NCI-H460 (cell line): ENCODE data around the gene TSGA10. TPM values are rescaled to one million over a fixed set of nuclear protein-coding genes. Genes with fewer than 3 reads are reported as not detected.
"Not testable (repeated sequence)": the region's sequence is repeated elsewhere in the genome, so short reads cannot be mapped to it uniquely, and the experiment has no call there.

Experiments used
- DNase-seq: peaks from one replicate; pipeline ENCODE4 v3.0.0-alpha.2; 2016; ENCODE audit warnings: low read depth; ENCODE audit errors: extremely low read depth
- total RNA-seq: library from RNA; depleted of rRNA; stranded (reverse); fragments of >200 nt; shearing (Covaris generic); gene quantifications from 2 replicates; pipeline ENCODE4 v1.2.3, GENCODE V29; 2014

The TSGA10 gene
- total RNA-seq, 1 experiment from 2014 or later = 9.2 TPM

DNA sequence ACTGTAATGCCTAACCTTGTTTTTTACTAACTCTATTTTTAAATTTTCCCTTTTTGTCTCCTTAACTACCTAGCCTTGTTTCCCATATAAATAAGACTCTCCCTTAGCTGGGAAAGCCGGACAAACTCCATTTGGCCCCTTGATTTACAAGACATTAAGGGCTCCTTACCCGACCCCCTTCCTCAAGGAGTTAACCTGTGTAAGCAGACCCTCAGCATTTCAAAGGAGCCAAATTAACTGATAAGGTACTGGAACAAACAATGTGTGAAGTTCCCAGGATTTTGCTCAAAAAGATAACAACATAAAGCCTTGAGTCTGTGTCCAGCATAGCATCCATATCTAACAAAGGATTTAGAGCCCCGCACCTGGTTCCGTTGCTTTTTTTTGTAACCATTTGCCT, 72.9 kb downstream of the TSGA10 start:
- DNase-seq = no peak

DNA sequence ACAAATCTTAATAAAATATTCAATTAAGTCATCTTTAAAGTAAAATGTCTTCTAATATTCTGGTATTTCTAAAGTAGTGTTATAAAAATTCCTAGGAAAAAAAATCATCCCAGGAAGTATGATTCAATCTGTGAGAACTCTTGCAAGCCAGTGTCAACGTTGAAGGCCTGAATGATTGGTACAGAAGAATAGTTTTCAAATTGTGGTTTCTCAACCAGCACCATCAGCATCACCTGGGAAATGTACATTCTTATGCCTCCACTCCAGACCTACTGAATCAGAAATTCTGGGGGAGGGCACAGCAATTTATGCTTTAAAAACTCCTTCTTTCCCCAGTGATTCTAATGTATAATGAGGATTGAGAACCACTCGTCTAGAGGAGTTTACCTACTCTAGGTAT, 75.5 kb downstream of the TSGA10 start:
- no peak for DNase-seq

DNA sequence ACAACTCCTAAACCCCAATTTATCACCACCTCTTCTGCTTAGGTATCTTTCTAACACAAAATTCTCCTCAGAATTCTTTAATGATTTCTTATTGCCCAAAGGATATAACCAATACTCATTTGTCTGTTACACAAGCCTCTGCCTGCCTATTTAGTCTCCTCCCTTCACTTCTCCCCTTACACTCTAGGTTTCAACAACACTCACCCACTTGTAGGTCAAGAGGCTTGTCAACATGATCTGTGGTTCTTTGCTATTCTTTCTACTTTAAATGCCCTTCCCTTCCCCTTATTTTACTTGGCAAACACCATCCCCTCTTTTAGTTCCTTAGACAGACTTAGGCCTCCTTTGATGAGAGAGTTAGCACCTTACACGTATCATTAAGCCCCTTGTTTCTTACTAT, 82.2 kb downstream of the TSGA10 start:
- no peak for DNase-seq

DNA sequence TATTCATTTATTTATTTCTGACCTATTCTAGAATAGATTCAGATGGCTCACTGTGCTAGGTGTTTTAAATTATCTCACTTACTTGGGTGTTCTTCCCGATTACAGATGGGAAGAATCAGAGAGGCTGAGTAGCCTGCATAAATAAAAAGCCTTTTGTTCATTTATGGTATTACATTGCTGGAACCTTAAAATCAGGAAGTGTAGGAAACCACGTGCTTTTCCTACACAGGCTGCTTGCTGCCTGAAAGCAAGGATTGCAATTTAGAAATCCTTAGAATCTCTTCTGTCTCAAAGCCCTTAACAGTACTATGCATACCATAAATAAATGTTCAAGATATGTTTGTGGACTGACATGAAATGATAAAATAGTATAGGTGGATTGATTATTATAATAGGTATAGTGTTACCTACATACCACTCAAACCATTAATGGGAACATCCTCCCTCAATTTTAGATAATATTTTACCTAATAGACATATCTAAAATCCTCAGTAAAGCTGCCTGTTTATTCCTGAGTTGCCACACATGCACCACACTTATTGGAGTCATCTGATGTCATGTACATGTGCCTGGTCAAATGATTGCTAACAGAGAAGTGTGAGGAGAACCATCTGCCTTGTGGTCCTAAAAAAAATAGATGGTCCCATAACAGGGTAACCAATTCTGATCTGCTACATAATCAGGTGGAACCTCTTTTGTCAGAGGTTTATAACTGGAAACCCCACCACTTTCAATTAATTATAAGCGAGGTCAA, 86.7 kb downstream of the TSGA10 start:
- DNase-seq = no peak

DNA sequence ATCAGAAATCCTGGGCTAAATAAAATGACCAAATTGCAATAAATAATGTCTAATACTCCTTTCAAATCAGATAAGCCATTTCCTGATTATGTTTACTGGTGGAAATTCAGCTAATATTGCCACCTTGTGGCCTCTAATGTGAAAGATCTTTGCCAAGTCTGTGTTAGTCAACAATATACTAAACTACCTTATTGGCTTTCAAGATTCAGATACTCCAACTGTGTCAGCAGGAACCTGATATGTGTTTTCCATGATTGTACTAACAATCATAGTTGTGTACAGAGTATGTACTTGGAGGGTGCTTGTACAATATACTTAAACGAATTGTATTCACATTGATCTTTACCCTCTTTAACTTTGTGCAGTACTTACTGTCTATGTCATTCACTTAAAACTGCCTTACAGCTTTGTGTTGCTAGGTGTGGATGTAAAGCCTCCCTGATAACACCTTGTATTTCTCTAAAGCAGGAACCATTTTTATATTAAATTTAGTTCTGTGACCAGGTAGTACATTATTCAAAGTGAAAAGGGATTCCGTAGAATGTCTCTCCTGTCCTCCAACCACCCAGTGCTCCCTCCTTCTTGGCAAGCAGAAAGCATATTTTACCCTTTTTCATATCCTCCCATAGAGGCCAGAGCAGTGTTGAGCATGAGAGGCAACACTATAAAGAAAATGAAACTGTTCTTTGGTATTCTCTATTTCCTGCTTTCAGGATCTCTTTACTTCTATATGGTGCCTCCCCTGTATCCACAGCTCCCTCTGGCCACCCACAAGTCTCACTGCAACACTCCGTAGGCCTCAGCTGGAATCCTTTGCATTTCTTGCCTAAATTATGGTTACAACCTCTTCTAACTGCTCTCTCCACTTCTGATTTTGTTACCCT, 88.4 kb downstream of the TSGA10 start:
- DNase-seq = peak; percentile 52

DNA sequence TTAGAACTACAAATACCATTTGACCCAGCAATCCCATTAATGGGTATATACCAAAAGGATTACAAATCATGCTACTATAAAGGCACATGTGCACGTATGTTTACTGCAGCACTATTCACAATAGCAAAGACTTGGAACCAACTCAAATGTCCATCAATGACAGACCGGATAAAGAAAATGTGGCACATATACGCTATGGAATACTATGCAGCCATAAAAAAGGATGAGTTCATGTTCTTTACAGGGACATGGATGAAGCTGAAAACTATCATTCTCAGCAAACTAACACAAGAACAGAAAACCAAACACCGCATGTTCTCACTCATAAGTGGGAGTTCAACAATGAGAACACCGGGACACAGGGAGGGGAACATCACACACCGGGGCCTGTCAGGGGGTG, 105.6 kb downstream of the TSGA10 start:
- not testable (repeated sequence) for DNase-seq

DNA sequence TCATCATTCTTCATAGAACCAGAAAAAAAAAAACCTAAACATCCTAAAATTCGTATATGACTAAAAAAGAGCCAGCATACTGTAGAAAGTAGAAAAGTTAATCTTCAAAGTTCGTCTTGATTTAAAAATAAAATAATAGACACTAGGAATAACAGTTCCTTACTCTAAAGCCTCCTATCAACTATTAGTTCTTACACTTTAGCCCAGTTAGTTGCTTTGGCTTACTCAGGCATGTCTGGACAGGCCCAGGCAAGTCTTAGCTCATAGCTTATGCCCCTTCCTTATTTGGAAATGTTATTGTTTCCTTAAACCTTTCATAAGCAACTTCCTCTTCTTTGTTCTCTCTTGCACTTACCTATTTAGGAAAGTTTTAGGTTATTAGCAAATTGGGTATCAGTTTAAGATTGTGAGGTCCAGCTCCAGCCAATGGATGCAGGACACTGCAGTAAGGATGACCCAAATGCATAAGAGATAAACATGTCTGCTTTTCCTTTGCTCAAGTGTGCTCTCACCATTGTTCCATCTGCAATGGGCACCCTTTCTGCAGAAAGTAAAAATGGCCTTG, 113.9 kb downstream of the TSGA10 start:
- not testable (repeated sequence) for DNase-seq

DNA sequence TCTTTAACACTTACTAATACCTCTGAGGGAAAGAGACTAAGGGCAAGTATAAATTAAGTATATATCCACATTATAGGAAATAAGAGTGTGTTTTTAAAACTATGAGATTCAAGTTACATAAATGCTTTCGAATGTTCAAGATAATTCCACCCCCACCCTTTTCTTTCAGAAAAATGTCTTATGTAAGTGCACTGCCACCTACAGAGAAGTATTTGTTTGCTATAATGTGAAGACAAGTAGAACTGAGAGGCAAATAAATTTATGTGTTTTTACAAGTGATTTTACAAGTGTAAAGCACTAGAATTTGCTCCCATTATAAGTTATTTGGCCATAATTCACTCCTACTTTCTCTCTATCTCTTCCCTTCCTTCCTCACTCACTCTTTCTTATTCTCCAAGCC, 118.8 kb downstream of the TSGA10 start:
- no peak for DNase-seq

DNA sequence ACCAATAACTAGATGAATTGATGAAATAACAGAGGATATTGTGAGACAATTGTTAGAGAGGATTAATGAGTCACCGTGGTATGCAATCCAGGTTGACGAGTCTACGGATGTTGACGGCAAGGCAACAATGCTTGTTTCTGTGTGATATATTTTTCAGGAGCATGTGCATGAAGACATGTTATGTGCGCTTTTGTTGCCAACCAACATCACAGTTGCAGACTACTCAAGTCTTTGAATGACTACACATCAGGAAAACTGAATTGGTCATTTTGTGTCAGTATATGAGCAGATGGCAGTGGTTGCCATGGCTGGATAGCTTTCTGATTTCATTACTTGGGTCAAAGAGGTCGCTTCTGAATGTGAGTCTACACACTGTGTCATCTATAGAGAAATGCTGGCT, 122.0 kb downstream of the TSGA10 start:
- DNase-seq = no peak

DNA sequence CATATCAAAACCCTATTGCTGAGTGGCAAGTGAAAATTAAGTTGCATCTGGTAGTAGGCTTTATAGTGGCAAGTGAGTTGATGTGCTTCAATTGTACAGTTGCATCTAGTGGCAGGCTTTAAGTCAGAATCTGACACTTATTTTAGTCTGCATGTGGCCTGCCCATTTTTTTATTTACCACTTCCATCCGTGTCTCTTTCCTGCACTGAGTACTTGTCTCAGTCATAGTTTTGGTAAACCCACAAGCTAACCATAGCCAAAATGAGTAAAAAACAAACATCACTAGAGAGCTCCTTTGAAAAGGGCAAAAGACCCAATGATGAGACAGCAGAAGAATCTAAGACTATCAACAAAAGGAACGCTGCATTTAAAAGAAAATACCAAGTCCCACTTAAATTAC, 122.7 kb downstream of the TSGA10 start:
- DNase-seq = no peak

DNA sequence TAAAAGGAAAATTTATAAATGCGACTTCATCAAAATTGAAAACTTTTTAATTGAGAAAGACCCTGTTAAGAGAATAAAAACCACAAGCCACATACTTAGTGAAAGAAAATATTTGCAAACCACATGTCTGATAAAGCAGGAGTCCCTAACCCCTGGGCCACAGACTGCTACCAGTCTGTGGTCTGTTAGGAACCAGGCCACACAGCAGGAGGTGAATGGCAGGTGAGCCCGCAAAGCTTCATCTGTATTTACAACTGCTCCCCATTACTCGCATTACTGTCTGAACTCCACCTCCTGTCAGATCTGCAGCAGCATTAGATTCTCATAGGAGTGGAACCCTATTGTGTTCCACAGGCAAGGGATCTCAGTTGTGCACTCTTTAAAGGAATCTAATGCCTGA, 123.3 kb downstream of the TSGA10 start:
- no peak for DNase-seq

DNA sequence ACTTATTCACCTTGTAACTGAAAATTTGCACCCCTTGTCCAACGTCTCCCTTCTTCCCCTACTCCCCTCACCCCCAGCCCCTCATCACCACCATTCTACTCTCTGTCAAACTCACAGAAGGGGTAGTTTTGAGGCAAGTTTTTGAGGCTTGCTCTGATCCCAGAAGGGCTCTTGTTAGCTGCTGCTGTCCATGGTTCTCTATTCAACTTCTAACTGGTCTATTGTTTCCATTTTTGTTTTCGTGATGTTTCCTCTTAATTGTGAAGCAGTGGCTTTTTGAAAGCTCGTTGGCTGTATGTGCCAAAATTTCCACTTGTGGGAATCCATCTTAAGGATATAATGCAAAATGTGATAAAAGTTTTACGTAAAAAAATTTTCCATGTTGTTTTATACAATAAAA, 126.2 kb downstream of the TSGA10 start:
- DNase-seq = no peak

DNA sequence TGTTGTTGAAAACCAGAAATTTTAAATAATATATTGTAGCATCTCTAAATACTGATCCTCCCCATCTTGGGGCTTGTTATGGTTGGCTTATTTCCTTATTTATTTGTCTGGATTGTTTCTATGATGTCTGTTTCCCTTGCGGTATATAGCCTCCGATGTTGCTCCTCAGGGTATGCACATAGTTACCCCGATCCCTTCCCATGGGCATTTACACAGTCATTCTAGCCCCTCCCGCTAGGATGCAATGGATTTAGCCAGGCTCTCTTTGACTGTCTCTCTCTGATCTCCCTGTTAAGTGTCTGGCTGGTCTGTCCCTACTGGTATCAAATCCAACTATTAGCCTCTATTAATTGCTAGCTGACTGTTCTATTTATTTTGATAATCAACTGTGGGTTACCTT, 126.9 kb downstream of the TSGA10 start:
- DNase-seq = no peak

DNA sequence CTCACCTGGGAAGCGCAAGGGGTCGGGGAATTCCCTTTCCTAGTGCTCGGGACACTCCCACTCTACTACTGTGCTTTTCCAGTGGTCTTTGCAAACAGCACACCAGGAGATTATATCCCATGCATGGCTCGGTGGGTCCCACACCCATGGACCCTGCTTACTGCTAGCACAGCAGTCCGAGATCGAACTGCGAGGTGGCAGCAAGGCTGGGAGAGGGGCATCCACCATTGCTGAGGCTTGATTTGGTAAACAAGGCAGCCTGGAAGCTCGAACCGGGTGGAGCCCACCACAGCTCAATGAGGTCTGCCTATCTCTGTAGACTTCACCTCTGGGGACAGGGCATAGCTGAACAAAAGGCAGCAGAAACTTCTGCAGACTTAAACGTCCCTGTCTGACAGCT, 154.0 kb downstream of the TSGA10 start:
- no peak for DNase-seq

DNA sequence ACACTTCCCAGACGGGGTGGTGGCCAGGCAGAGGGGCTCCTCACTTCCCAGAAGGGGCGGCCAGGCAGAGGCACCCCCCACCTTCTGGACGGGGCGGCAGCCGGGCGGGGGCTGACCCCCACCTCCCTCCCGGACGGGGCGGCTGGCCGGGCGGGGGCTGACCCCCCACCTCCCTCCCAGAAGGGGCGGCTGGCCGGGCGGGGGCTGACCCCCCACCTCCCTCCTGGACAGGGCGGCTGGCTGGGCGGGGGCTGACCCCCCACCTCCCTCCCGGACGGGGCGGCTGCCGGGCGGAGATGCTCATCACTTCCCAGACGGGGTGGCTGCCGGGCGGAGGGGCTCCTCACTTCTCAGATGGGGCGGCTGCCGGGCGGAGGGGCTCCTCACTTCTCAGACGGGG, 166.0 kb downstream of the TSGA10 start:
- DNase-seq = not testable (repeated sequence)

DNA sequence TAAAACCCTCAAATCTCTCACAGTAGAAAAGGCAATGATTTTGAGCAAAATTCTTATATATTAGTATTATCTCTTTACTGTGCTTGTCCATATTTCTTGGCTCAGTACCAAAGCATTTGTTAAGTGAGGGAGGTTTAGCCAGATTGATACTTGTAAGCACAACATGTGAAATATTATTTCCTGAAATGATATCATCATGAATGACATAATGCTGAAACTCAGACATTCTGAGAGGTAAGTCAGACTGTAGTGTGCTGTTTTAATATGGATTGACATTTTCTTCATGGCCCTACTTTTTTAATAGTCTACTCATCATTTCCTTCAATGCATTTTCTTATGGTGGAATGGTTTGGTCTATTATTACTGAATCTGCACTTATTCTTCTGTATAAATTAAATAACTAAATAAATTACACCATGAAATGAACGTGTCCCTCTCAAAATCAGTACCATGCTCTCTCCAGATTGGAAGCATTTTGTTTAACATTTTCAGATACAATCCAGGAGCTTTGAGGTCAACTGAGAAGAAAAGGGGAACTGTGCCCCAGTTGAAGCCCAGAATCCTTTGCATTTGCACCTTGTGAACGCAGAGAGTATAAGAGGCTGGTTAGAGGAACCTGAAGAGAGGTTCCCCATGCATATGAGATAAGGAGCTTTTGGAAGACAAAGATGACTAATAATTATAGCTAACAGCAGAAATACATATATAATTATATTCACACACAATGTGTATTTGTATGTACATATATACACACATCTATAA, 168.7 kb downstream of the TSGA10 start:
- DNase-seq = no peak

DNA sequence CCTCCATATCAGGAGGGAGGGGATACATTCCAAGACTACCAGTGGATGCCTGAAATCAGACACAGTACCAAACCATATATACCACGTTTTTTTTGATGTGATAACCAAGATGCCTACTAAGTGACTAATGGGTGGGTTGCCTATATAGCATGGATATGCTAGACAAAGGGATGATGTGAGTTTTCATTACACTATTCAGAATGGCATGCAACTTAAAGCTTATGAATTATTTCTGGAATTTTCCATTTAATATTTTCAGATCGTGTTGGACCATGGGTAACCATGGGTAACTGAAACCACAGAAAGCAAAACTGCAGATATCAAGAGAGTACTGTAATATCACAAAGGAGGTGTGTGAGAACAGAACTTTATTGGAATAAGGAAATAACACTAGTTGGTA, 179.1 kb downstream of the TSGA10 start:
- DNase-seq = no peak

DNA sequence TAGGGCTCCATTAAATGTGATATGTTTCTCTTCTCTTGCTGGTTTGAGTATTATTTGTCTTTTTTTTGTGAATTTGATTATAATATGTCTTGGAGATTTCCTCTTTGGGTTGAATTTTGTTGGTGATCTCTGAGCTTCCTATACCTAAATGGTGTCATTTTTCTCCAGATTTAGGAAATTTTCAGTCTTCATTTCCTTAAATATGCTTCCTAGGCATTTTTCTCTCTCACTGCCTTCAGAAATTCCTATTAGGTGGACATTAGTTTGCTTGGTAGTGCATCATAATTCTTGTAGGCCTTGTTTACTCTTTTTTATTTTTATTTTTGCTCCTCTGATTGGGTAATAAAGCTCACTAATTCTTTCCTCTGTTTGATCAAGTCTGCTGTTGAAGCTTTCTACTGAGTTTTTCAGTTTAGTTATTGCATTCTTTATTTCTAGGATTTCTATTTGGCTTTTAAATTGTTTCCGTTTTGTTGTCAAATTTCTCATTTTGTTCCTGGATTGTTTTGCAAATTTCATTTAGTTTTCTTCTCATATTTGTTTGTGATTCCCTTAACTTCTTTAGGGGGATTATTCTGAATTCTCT, 182.1 kb downstream of the TSGA10 start:
- no peak for DNase-seq

DNA sequence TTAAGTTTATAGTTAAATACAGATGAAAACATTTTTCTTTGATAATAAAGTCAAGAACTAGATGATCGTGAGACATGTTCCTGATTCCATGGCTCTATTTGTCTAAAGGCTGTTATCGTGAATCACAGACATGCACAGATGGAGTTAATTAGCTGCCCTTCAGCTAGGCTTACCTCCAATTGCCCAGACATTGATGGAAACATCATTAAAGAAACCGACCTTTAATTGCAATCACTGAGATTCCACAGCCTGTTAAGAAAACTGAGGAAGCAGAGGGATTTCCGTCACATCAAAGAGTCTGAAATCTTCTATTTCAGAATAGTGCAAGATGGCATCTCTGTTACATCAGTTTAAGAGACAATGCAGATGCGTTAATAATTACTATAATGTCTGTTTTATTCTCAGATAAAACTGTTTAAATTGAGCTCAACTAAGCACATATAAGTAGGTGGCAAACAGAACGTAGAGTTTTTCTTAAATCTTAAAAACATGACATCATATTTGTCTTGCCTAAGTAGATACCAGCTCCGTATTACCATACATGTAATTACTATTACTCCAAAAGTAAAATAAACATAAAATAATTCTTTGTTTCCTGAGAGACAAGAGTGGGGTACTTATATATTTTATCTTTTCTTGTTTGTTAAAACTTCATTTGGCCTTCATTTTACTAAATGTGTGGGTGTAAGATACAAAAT, 194.8 kb downstream of the TSGA10 start:
- no peak for DNase-seq

DNA sequence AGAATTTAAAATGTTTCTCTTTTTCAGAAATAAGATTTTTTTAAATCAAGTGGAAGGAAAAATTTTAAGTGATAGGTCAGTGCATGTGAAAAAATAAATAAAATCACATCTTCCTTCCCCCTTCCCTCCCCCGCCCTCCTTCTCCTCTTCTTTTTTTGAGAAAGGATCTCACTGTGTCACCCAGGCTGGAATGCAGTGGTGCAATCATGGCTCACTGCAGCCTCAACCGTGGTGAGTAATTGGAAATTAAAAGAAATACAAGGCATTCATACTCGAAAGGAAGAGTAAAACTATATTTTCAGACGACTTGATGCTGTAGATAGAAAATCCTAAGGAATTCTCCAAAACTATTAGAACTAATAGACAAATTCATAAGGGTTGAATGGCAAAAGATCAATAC, 201.8 kb downstream of the TSGA10 start:
- no peak for DNase-seq
